ENCODE measurements around the gene FANK1. TPM values are rescaled to one million over a fixed set of nuclear protein-coding genes. Genes with fewer than 3 reads are reported as not detected.
A peak's percentile ranks its signal among the peaks of the same experiment; 100 is the strongest.
"Not testable (repeated sequence)": the region's sequence is repeated elsewhere in the genome, so short reads cannot be mapped to it uniquely, and the experiment has no call there.

The FANK1 gene
- total and polyA plus RNA-seq, 2 experiments from 2014 or later, result 11.5 to 19.2 TPM

GRCh38 chr10:125881192-125881591, 15.2 kb upstream of the FANK1 start, which contains the start of gene DHX32:
TSS of gene DHX32 (minus strand) at chr10:125881292. CDS start at chr10:125880824, 468 bp downstream.
- peak in 1 of 2 donors; percentile 50 for DNase-seq (ENCODE audit: low read depth in 1 of 2, low spot score in 1 of 2)
- no peaks in the 10 kb centered on the region for H3K9me3 ChIP-seq (ENCODE audit: low read depth)
- peak within 1 kb of the TSS; percentile 83 for H3K27ac ChIP-seq

GRCh38 chr10:125882596-125882995, 13.8 kb upstream of the FANK1 start:
- H3K4me1 ChIP-seq (ENCODE audit: low read depth), result peaks cover 24% of the 10 kb centered on the region
- no peaks in the 10 kb centered on the region for H3K27me3 ChIP-seq
- no peak for TF ChIP-seq CTCF (IDR thresholded peaks at IDR 0.05; ENCODE audit: low read depth, low read length)
- H3K4me3 ChIP-seq, result no peak overlapping the region
- peak overlapping the region; percentile 83 for H3K27ac ChIP-seq
- no peaks in the 10 kb centered on the region for H3K9me3 ChIP-seq (ENCODE audit: low read depth)
- DNase-seq (ENCODE audit: low read depth in 1 of 2, low spot score in 1 of 2), result no peak
- H3K36me3 ChIP-seq, result peaks cover 4% of the 10 kb centered on the region

More at GRCh38 chr10:125881192-125881591, 15.2 kb upstream of the FANK1 start, which contains the start of gene DHX32:
- peaks cover 4% of the 10 kb centered on the region for H3K36me3 ChIP-seq
- H3K27me3 ChIP-seq, result no peaks in the 10 kb centered on the region
- peak within 1 kb of the TSS; percentile 6 for H3K4me3 ChIP-seq
- TF ChIP-seq CTCF (IDR thresholded peaks at IDR 0.05; ENCODE audit: low read depth, low read length), result no peak
- H3K4me1 ChIP-seq (ENCODE audit: low read depth), result peaks cover 24% of the 10 kb centered on the region

GRCh38 chr10:125883211-125883610, 13.2 kb upstream of the FANK1 start:
- no peaks in the 10 kb centered on the region for H3K9me3 ChIP-seq (ENCODE audit: low read depth)
- peaks cover 4% of the 10 kb centered on the region for H3K36me3 ChIP-seq
- H3K4me3 ChIP-seq, result no peak overlapping the region
- no peak for TF ChIP-seq CTCF (IDR thresholded peaks at IDR 0.05; ENCODE audit: low read depth, low read length)
- no peak for DNase-seq (ENCODE audit: low read depth in 1 of 2, low spot score in 1 of 2)
- H3K27me3 ChIP-seq, result no peaks in the 10 kb centered on the region
- peaks cover 24% of the 10 kb centered on the region for H3K4me1 ChIP-seq (ENCODE audit: low read depth)
- H3K27ac ChIP-seq, result peak overlapping the region; percentile 34

GRCh38 chr10:125886914-125887512, 9.4 kb upstream of the FANK1 start:
- Histone ChIP-seq H3K36me3 (peaks cover 4% of the 10 kb centered on the region), H3K27me3 (no peaks in the 10 kb centered on the region), H3K4me3 (no peak overlapping the region), H3K9me3 (ENCODE audit: low read depth) (no peaks in the 10 kb centered on the region), H3K27ac (no peak overlapping the region), H3K4me1 (ENCODE audit: low read depth) (peaks cover 25% of the 10 kb centered on the region)
- TF ChIP-seq CTCF (IDR thresholded peaks at IDR 0.05; ENCODE audit: low read depth, low read length), result no peak
- DNase-seq (ENCODE audit: low read depth in 1 of 2, low spot score in 1 of 2), result no peak

GRCh38 chr10:125889441-125889840, 6.9 kb upstream of the FANK1 start:
- H3K4me3 ChIP-seq; H3K27me3 ChIP-seq; H3K9me3 ChIP-seq (ENCODE audit: low read depth); DNase-seq (ENCODE audit: low read depth in 1 of 2, low spot score in 1 of 2); H3K36me3 ChIP-seq: not testable (repeated sequence)
- peak overlapping the region; percentile 66 for H3K27ac ChIP-seq
- H3K4me1 ChIP-seq (ENCODE audit: low read depth), result peaks cover 17% of the 10 kb centered on the region

- H3K36me3 ChIP-seq; H3K9me3 ChIP-seq (ENCODE audit: low read depth); H3K27ac ChIP-seq; H3K27me3 ChIP-seq; H3K4me3 ChIP-seq; DNase-seq (ENCODE audit: low read depth in 1 of 2, low spot score in 1 of 2): not testable (repeated sequence)
- H3K4me1 ChIP-seq (ENCODE audit: low read depth), result peaks cover 20% of the 10 kb centered on the region
Observed at GRCh38 chr10:125892402-125892801, 4.0 kb upstream of the FANK1 start.

- Histone ChIP-seq H3K4me1 (ENCODE audit: low read depth) (peaks cover 13% of the 10 kb centered on the region), H3K27ac (peak overlapping the region; percentile 90)
- H3K4me3 ChIP-seq; DNase-seq (ENCODE audit: low read depth in 1 of 2, low spot score in 1 of 2); H3K27me3 ChIP-seq; H3K36me3 ChIP-seq; H3K9me3 ChIP-seq (ENCODE audit: low read depth): not testable (repeated sequence)
Observed at GRCh38 chr10:125894176-125894575, 2.2 kb upstream of the FANK1 start.

- not testable (repeated sequence) for H3K9me3 ChIP-seq (ENCODE audit: low read depth); H3K27me3 ChIP-seq; H3K4me1 ChIP-seq (ENCODE audit: low read depth); H3K36me3 ChIP-seq
- Histone ChIP-seq H3K4me3 (peak overlapping the region; percentile 84), H3K27ac (peak overlapping the region; percentile 90)
- peak; percentile 64 to 87 for DNase-seq (ENCODE audit: low read depth in 1 of 2, low spot score in 1 of 2)
Observed at GRCh38 chr10:125895130-125896087, 955 bp upstream of the FANK1 start.

- peak in 1 of 2 donors; percentile 13 for DNase-seq (ENCODE audit: low read depth in 1 of 2, low spot score in 1 of 2)
- H3K27ac ChIP-seq, H3K36me3 ChIP-seq: not testable (repeated sequence)
Observed at GRCh38 chr10:125897317-125897716, 953 bp downstream of the FANK1 start.

More at GRCh38 chr10:125897317-125897716, 953 bp downstream of the FANK1 start:
- not testable (repeated sequence) for H3K4me1 ChIP-seq (ENCODE audit: low read depth); H3K27me3 ChIP-seq; H3K9me3 ChIP-seq (ENCODE audit: low read depth)
- peak overlapping the region; percentile 84 for H3K4me3 ChIP-seq

Data from cardiac muscle cell (in vitro differentiated cells and primary cell).